OCI-LY3 (cell line): ENCODE results near the gene CRTAP.
"Not testable (repeated sequence)": the region's sequence is repeated elsewhere in the genome, so short reads cannot be mapped to it uniquely, and the experiment has no call there.

ENCODE experiments used
- H2AFZ ChIP-seq: fragments of 200-600, 300-600 bp; shearing (Covaris generic); 2 replicates; pipeline ENCODE4 v1.6.0; 2014; ENCODE audit warnings: antibody characterized with exemption, low read depth, low read length
- H3K27ac ChIP-seq: fragments of 200-600, 300-600 bp; sonication (generic); 2 replicates; pipeline ENCODE4 v1.5.1; 2014; ENCODE audit warnings: mild to moderate bottlenecking, low read length, moderate library complexity, mixed read lengths
- H3K27me3 ChIP-seq: fragments of 200-600, 300-600 bp; sonication (generic); 2 replicates; pipeline ENCODE4 v1.6.1; 2014; ENCODE audit warnings: low read depth, low read length, mixed read lengths
- H3K36me3 ChIP-seq: fragments of 200-600, 300-600 bp; sonication (generic); replicated peaks from 2 replicates; pipeline ENCODE3; 2014; ENCODE audit warnings: low read depth, low read length, mixed read lengths
- H3K4me1 ChIP-seq: fragments of 300-600, 200-600 bp; sonication (generic); 2 replicates; pipeline ENCODE4 v1.6.1; 2014; ENCODE audit warnings: low read length, mixed read lengths
- H3K4me2 ChIP-seq: fragments of 200-600, 300-600 bp; sonication (generic); 2 replicates; pipeline ENCODE4 v1.6.1; 2014; ENCODE audit warnings: low read length, mixed read lengths
- H3K4me3 ChIP-seq: fragments of 300-600, 200-600 bp; sonication (generic); 2 replicates; pipeline ENCODE4 v1.5.1; 2014; ENCODE audit warnings: antibody characterized with exemption, mild to moderate bottlenecking, low read length, moderate library complexity
- H3K79me2 ChIP-seq: fragments of 300-600, 200-600 bp; shearing (Covaris generic); 2 replicates; pipeline ENCODE4 v1.6.1; 2014; ENCODE audit warnings: mild to moderate bottlenecking, low read length, mixed read lengths
- H3K9ac ChIP-seq: fragments of 300-600, 200-600 bp; shearing (Covaris generic); 2 replicates; pipeline ENCODE4 v1.6.0; 2014; ENCODE audit warnings: mild to moderate bottlenecking, low read length, moderate library complexity
- H3K9me3 ChIP-seq: fragments of 200-600, 300-600 bp; shearing (Covaris generic); 2 replicates; pipeline ENCODE4 v1.6.1; 2014; ENCODE audit warnings: low read length, mixed read lengths; ENCODE audit not compliant: insufficient read depth
- H4K20me1 ChIP-seq: fragments of 200-600, 300-600 bp; sonication (generic); 2 replicates; pipeline ENCODE4 v1.6.1; 2016; ENCODE audit warnings: low read length, mixed read lengths; ENCODE audit not compliant: insufficient read depth
- CTCF ChIP-seq: fragments of 200-600, 300-600 bp; sonication (generic); IDR thresholded peaks from 2 replicates; pipeline ENCODE4 v1.5.1; 2014; ENCODE audit warnings: antibody characterized with exemption, low read length, low read depth
- EZH2phosphoT487 ChIP-seq: fragments of 200-600 bp; shearing (Covaris generic); IDR thresholded peaks from 2 replicates; pipeline ENCODE4 v1.6.1; 2018; ENCODE audit warnings: antibody characterized with exemption, mixed run types, low read depth

The CRTAP gene

GRCh38 chr3:33113772-33114621 is at the start of gene CRTAP:
CRTAP (plus strand) TSS chr3:33114014; CDS start chr3:33114078, 64 bp downstream.
- H3K9me3 ChIP-seq, result no peaks in the 10 kb centered on the region
- H3K27me3 ChIP-seq, result no peaks in the 10 kb centered on the region
- TF ChIP-seq EZH2phosphoT487 (no peak), CTCF (no peak)
- peaks cover 36% of the 10 kb centered on the region for H3K4me1 ChIP-seq
- H3K4me3 ChIP-seq, result peak within 1 kb of the TSS; percentile 88
- peak within 1 kb of the TSS; percentile 83 for H3K9ac ChIP-seq
- H3K4me2 ChIP-seq, result peak within 1 kb of the TSS; percentile 86
- H4K20me1 ChIP-seq, result no peaks in the 10 kb centered on the region
- H3K36me3 ChIP-seq, result peaks cover 3% of the 10 kb centered on the region
- peak within 1 kb of the TSS; percentile 86 for H2AFZ ChIP-seq
- H3K27ac ChIP-seq, result peak within 1 kb of the TSS; percentile 69
- H3K79me2 ChIP-seq, result 0 out of 2 replicates have a peak, but pooled peaks cover 3% of the 10 kb centered on the region

- Histone ChIP-seq H3K4me2 (no peak overlapping the region), H2AFZ (no peak overlapping the region), H3K27ac (peak overlapping the region; percentile 16; the same call in 1 of the 2 replicates), H3K4me1 (peaks cover 49% of the 10 kb centered on the region), H3K4me3 (no peak overlapping the region), H4K20me1 (no peaks in the 10 kb centered on the region), H3K79me2 (no peaks in the 10 kb centered on the region), H3K9me3 (no peaks in the 10 kb centered on the region), H3K9ac (no peak overlapping the region), H3K27me3 (no peaks in the 10 kb centered on the region), H3K36me3 (peaks cover 23% of the 10 kb centered on the region)
- no peak for TF ChIP-seq EZH2phosphoT487
- TF ChIP-seq CTCF, result peak; percentile 87
These were observed 48.9 kb upstream of the CRTAP start for GRCh38 chr3:33064929-33065328.

GRCh38 chr3:33067484-33067883 is 46.3 kb upstream of the CRTAP start:
- Histone ChIP-seq H3K4me3 (no peak overlapping the region), H3K9ac (no peak overlapping the region), H3K4me1 (peaks cover 23% of the 10 kb centered on the region), H3K4me2 (no peak overlapping the region), H3K36me3 (peaks cover 32% of the 10 kb centered on the region), H3K27ac (no peak overlapping the region), H2AFZ (no peak overlapping the region), H3K79me2 (no peaks in the 10 kb centered on the region), H4K20me1 (no peaks in the 10 kb centered on the region), H3K9me3 (no peaks in the 10 kb centered on the region), H3K27me3 (no peaks in the 10 kb centered on the region)
- TF ChIP-seq CTCF (no peak), EZH2phosphoT487 (no peak)

- H4K20me1 ChIP-seq, H3K4me3 ChIP-seq, H3K79me2 ChIP-seq, H3K27me3 ChIP-seq, H3K4me2 ChIP-seq, H2AFZ ChIP-seq, H3K4me1 ChIP-seq, H3K9ac ChIP-seq, H3K9me3 ChIP-seq, H3K27ac ChIP-seq: not testable (repeated sequence)
- H3K36me3 ChIP-seq, result peaks cover 25% of the 10 kb centered on the region
These were observed 44.0 kb upstream of the CRTAP start for GRCh38 chr3:33069862-33070261.
